NCI-H1930 (cell line): ENCODE results near the gene RANBP17.
"Not testable (repeated sequence)": the region's sequence is repeated elsewhere in the genome, so short reads cannot be mapped to it uniquely, and the experiment has no call there.

Experiments
- DNase-seq, 2 experiments: peaks; one replicate each; lab custom pipeline; 2025; lab: John Stamatoyannopoulos, UW

RANBP17 gene

DNA sequence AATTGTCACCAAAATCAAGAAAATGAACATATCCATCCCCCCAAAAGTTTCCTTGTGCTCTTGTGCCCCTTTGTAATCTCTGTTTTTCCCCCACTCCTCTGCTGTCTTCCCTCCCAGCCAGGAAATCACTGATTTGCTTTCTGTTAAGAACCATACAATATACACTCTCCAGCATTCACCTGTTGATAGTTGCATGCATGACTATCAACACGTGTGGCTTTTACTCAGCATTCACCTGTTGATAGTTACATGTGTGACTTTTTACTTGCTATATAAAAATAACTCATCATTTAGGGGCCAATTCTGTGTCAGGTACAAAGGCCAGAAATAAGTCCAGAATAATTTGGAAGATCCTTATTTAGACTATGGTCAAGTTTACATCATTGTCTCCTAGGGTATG, 6.0 kb downstream of the RANBP17 start:
- no peak for DNase-seq

DNA sequence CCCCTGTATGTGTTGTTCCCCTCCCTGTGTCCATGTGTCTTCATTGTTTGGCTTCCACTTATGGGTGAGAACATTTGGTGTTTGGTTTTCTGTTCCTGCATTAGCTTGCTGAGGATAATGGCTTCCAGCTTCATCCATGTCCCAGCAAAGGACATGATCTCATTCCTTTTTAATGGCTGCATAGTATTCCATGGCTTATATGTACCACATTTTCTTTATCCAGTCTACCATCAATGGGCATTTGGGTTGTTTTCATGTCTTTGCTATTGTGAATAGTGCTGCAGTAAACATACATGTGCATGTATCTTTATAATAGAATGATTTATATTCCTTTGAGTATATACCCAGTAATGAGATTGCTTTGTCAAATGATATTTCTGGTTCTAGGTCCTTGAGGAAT, 8.6 kb downstream of the RANBP17 start:
- DNase-seq = not testable (repeated sequence)

DNA sequence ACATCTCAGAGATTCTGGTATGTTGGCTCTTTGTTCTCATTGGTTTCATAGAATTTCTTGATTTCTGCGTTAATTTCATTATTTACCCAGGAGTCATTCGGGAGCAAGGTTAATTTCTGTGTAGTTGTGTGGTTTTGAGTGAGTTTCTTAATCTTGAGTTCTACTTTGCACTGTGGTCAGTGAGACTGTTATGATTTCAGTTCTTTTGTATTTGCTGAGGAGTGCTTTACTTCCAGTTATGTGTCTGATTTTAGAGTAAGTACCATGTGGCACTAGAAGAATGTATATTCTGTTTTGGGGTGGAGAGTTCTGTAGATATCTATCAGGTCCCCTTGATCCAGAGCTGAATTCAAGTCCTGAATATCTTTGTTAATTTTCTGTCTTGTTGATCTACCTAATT, 12.2 kb downstream of the RANBP17 start:
- DNase-seq = no peak

DNA sequence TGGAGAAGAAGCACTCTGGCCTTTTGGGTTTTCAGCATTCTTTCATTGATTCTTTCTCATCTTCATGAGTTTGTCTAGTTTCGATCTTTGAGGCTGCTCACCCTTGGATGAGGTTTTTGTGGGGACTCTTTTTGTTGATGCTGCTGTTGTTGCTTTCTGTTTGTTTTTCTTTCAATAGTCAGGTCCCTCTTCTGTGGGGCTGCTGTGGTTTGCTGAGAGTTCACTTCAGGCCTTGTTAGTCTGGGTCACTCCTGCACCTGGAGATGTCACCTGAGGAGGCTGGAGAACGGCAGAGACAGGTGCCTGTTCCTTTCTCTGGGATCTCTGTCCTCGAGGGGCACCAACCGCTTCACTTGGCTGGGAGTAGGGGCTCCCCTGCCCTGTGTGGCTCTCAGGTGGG, 14.0 kb downstream of the RANBP17 start:
- no peak for DNase-seq

GRCh38 chr5:170880084-170880483, 18.3 kb downstream of the RANBP17 start:
- DNase-seq = no peak

GRCh38 chr5:170882345-170882744, 20.5 kb downstream of the RANBP17 start:
- DNase-seq = no peak

GRCh38 chr5:170885256-170885655, 23.4 kb downstream of the RANBP17 start:
- DNase-seq = no peak

- no peak for DNase-seq
Measured at GRCh38 chr5:170885809-170886208, 24.0 kb downstream of the RANBP17 start.

GRCh38 chr5:170886210-170886894, 24.5 kb downstream of the RANBP17 start:
- no peak for DNase-seq

- DNase-seq = no peak
Measured at GRCh38 chr5:170892196-170892595, 30.4 kb downstream of the RANBP17 start.

DNA sequence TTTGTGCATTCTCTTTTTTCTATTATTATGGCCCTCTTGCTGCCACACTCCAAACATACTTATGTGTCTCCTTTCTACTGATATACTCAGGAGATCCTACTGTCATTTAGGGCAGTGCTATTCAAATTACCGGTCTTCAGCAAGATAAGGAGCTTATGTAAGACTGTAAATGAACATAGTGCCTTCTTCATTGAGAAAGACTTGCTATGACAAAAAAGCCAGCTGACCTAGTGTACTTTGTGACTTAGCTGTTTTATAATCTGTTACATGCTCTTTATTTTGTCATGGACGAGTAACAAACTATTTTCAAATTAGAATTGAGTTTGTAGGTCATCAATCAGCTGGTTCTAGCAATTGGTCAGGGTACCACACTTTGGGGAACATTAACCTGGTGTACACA, 32.8 kb downstream of the RANBP17 start:
- no peak for DNase-seq

DNA sequence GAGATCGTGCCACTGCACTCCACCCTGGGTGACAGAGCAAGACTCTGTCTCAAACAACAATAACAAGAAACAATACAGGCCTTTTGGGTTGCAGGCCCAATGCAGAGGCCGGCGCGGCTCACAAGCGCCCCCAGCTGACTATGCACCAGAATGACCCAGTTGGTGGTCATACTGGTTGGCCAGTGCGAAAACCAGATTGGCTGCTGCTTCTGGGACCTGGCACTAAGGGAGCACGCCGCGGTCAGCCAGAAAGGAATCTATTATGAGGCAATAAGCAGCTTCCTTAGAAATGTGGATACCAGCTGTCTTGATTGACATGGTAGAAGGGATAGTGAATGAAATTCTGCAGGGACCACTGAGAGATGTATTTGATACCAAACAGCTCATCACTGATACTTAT, 35.0 kb downstream of the RANBP17 start:
- no peak for DNase-seq

- no peak for DNase-seq
Measured at GRCh38 chr5:170903075-170903474, 41.3 kb downstream of the RANBP17 start.

GRCh38 chr5:170907758-170908157, 45.9 kb downstream of the RANBP17 start:
- DNase-seq = no peak

DNA sequence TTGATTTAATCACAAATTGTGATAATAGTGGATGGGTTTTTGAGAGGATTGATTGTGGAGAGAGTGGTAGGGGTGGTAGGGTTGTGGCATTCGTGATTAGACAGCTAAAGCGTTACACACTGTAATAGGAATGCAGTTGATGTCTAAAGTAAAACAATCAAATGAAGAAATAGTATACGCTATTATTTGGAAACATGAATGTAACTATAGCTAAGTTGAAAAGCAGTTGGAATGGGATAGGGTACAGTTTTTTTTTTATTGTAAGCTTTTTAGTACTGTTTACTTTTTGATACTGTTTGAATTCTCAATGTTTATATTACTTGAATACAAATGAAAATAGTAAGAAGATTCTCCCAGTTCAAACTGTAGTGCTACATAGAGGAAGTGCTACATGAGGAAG, 51.8 kb downstream of the RANBP17 start:
- DNase-seq = no peak

DNA sequence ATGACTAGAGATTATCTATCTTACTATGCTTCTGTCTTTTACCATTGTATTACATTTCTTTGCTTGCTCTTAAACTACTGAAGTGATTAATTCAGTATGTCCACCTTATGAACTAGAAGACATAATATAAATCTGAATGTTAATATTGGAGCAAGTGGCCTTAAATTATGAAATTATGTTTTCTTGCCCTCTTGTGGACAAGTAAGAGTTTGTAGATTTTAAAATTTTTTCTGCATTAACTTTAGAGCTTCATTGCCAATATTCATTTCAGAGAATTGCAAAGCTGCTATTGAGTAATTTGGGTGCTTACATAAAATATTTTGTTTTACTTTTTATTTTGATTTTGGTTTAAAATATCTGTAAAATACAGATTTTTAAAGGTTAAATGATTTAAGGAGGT, 55.3 kb downstream of the RANBP17 start:
- no peak for DNase-seq

DNA sequence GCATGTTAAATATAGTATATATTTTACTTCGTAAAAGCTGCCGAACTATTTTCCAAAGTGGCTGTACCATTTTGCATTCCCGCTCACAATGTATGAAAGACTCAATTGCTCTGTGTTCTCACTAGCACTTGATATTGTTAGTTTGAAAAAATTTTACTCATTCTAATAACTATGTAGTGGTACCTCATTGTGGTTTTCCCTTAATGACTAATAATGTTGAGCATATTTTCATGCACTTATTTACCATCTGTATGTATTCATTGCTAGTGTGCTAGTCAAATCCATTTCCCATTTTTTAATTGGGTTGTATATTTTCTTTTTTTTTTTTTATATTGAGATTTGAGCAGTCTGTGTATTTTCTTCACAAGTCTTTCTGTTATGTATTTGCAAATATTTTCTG, 58.4 kb downstream of the RANBP17 start:
- DNase-seq = no peak

- DNase-seq = not testable (repeated sequence)
Measured at GRCh38 chr5:170922331-170922730, 60.5 kb downstream of the RANBP17 start.

GRCh38 chr5:170923910-170924620, 62.2 kb downstream of the RANBP17 start:
- no peak for DNase-seq

DNA sequence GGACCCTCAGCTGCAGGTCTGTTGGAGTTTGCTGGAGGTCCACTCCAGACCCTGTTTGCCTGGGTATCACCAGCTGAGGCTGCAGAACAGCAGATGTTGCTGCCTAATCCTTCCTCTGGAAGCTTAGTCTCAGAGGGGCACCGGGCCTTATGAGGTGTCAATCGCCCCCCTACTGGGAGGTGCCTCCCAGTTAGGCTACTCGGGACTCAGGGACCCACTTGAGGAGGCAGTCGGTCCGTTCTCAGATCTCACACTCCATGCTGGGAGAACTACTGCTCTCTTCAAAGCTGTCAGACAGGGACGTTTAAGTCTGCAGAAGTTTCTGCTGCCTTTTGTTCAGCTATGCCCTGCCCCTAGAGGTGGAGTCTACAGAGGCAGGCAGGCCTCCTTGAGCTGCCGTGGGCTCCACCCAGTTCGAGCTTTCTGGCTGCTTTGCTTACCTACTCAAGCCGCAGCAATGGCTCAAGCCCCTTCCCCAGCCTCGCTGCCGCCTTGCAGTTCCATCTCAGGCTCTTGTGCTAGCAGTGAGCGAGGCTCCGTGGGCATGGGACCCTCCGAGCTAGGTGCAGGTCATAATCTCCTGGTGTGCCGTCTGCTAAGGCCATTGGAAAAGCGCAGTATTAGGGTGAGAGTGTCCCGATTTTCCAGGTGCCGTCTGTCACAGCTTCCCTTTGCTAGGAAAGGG, 73.9 kb downstream of the RANBP17 start:
- DNase-seq = not testable (repeated sequence)

DNA sequence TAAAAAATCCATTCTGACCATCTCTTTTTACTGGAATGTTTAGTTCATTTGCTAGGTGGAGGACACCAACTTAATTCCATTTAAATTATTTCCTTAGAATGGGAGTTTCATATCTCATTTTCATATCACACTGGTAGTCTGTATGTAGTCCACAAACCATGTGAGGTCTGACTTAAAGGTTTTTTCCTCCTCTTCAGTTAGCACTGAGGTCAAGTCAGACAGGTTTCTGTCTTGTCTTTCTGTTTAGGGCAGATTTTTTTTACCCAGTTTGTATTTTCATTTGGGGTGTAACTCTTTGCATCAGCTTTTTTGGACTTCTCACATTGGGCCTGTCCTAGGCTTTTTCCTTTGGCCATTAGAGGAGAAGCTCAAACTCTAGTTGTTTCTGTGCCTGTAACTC, 75.3 kb downstream of the RANBP17 start:
- no peak for DNase-seq

- DNase-seq = no peak
Measured at GRCh38 chr5:170937914-170938313, 76.1 kb downstream of the RANBP17 start.

DNA sequence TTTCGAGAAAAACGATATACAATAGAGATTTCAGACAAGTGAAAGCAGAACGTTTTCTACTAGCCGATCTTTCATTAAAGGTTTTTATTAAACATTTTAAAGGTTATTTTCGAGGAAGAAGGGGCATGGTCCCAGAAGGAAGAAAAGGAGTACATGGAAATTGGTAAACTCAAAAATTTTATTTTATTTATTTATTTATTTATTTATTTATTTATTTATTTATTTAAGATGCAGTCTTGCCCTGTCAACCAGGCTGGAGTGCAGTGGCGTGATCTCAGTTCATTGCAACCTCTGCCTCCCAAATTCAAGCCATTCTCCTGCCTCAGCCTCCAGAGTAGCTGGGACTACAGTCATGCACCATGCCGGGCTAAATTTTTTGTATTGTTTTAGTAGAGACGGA, 77.4 kb downstream of the RANBP17 start:
- DNase-seq = no peak
